GM19035 (cell line): Measurements from ENCODE around the gene RWDD4.
"Not testable (repeated sequence)": the region's sequence is repeated elsewhere in the genome, so short reads cannot be mapped to it uniquely, and the experiment has no call there.

Experiments
- ATAC-seq: cut with Tn5 transposase; IDR thresholded peaks from one replicate; pipeline ENCODE4 v1.9.1; 2021; ENCODE audit not compliant: unreplicated experiment

RWDD4 gene

GRCh38 chr4:183636503-183636902 is 22.5 kb downstream of the RWDD4 start:
- no peak for ATAC-seq

GRCh38 chr4:183635741-183636140 is 23.2 kb downstream of the RWDD4 start:
- ATAC-seq: no peak

- no peak for ATAC-seq
Measured at GRCh38 chr4:183635321-183635720, 23.7 kb downstream of the RWDD4 start.

- ATAC-seq: no peak
Measured at GRCh38 chr4:183633476-183634400, 25.2 kb downstream of the RWDD4 start.

- no peak for ATAC-seq
Measured at GRCh38 chr4:183632689-183633088, 26.3 kb downstream of the RWDD4 start.

- ATAC-seq: no peak
Measured at GRCh38 chr4:183631577-183632198, 27.3 kb downstream of the RWDD4 start.

GRCh38 chr4:183627979-183628588 is 30.9 kb downstream of the RWDD4 start:
- no peak for ATAC-seq

- ATAC-seq: not testable (repeated sequence)
Measured at GRCh38 chr4:183627286-183627685, 31.7 kb downstream of the RWDD4 start.

GRCh38 chr4:183626168-183626567 is 32.8 kb downstream of the RWDD4 start:
- no peak for ATAC-seq

GRCh38 chr4:183624548-183624947 is 34.4 kb downstream of the RWDD4 start:
- no peak for ATAC-seq

- ATAC-seq: no peak
Measured at GRCh38 chr4:183621875-183622274, 37.1 kb downstream of the RWDD4 start.

- ATAC-seq: no peak
Measured at GRCh38 chr4:183620421-183620820, 38.6 kb downstream of the RWDD4 start.

GRCh38 chr4:183618681-183619080 is 40.3 kb downstream of the RWDD4 start:
- ATAC-seq: no peak

GRCh38 chr4:183617075-183617474 is 41.9 kb downstream of the RWDD4 start:
- no peak for ATAC-seq

- ATAC-seq: no peak
Measured at GRCh38 chr4:183612329-183613250, 46.4 kb downstream of the RWDD4 start.

GRCh38 chr4:183611210-183611830 is 47.7 kb downstream of the RWDD4 start:
- ATAC-seq: no peak

- ATAC-seq: no peak
Measured at GRCh38 chr4:183610613-183611012, 48.4 kb downstream of the RWDD4 start.

GRCh38 chr4:183610033-183610432 is 49.0 kb downstream of the RWDD4 start:
- ATAC-seq: no peak

GRCh38 chr4:183609151-183609550 is 49.8 kb downstream of the RWDD4 start:
- no peak for ATAC-seq

GRCh38 chr4:183607894-183608293 is 51.1 kb downstream of the RWDD4 start:
- ATAC-seq: no peak
